Kidney tubule cell (primary cell): Measurements from ENCODE around the gene ATG101.

Source experiments
- DNase-seq: peaks from one replicate; pipeline ENCODE4 v3.0.0-alpha.2; 2018; ENCODE audit warnings: low spot score

Gene ATG101, protein sequence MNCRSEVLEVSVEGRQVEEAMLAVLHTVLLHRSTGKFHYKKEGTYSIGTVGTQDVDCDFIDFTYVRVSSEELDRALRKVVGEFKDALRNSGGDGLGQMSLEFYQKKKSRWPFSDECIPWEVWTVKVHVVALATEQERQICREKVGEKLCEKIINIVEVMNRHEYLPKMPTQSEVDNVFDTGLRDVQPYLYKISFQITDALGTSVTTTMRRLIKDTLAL

DNA sequence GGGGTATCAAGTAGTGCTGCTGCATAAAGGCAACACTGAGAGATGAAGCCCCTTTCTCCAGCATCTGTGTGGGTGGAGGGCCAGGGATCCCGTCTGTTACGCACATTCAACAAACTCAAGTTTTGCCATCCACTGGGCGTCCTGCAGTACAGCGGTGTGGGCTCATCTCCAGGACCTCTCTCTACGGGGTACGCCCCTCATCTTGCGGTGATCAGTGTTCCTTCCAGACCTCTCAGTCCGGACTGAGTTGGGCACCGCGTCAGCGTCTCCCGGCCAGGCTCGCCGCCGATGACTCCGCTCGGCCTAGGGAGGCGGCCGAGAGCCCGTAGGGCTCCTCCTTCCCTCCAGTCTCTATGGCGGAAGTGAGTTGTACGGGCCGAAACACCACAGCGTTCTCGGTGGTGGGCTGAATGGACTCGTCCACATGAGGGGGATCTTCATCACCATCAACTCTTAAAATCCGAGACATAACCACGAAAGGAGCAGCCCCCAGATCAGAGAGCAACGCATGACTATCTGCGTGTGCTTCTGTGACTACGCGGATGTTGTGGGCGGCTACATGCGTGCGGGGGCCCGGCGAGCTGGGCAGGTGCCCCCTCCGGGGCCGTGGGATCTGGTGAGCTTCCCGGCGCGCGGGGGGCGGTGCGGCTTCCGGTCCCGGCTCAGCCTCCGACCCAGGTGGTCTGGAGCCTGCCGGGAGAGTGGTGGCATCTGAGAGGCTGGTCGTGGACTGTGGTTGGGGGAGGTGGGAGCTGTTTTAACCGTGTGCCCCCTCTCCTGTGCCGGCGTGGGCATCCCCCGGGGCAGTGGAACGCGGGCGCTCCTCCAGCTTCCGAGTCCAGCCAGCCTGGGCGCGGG, at the start of gene ATG101:
ATG101 (plus strand) TSS at position 652 of the 858 bp plus-strand sequence. CDS start 3,673 bp downstream, outside the sequence.
- DNase-seq: peak; percentile 96

DNA sequence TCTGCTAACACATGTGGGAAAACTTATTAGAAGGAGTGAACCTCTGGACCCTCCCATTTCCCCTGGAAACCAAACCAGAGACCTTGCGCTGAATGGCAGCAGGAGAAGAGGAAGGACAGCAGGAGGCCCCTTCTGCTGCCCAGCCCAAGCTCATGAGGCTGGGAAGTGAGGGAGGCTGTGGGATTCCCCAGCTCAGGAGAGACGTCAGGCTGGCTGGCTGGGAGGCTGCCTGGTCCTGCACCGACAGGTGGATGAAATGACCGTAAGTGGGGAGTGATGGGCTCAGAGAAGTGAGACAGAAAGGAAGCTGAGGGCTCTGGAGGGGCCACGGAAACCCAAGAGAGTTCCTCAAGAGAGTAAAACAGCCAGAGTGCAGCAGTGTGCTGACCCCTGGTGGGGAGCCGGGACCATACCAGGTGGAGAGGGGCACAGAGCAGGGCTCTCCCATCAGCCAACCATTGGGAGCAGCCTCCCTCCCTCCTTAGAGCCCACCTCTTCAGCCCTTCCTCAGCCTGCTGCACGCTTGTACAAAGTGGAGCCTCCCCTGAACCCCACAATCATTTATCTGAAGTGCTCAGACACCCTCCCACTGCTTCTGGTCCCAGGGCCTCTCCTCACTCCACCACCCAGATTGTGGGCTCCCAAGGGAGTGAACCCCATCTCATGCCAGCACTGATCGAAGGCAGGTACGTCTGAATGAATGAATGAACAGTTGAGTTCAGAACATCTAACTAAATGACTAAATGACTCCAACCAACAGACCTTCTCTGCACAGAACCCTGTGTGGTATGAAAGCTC, 49.0 kb upstream of the ATG101 start:
- DNase-seq: peak; percentile 52

DNA sequence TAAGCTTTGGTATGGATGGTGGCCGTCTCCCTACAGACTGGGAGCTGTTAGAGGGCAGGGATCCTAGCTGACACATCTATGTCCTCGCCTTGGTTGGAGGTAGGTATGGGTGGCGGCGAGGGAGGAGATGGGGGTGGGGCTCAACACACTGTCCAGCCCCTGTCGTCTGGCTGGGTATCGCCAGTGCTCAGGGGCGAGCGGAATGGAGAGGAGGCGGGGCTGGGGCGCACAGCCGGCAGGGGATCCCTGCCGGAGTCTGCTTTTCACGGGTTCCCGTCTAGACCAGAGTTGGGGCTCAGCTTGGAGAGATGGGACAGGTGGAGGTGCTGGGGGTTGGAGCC, 47.0 kb upstream of the ATG101 start:
- DNase-seq: peak; percentile 57

DNA sequence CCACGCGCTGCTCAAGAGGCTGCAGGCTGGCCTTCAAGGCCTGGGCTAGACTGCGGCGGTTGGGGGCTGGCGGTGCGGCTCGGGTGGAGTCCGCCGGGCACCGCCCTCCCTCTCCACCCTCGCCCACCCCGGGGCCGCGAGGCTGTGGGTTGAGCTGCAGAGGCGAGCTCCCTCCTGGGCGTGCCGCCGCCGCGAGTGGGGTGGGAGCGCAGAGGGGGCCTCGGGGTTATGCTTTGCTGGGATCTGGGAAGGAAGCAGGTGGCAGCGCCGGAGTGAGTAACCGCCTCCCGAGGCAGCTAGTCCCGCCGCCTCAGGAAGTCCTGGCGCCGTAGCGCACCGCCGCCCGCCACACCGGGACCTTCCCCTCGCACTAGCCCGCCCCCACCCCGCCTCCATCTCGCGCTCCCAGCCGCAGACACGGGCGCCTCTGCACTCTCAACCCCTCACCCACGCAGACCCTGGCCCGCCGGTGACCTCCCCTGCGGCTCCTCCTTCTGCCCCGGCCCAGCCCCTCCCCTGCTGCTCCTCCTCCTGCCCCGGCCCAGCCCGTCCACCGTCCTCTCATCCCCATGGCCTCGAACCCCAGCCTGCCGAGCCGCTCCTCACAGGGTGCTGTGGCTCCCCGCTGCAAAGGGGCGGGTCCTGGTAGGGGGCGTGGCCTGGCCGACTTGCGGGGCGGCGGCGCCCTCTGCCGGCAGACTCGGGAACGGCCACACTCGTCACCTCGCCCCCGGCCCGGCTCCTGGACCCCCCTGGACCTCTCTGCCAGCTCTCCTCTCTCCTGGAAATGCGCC, 46.4 kb upstream of the ATG101 start:
- peak; percentile 88 for DNase-seq

DNA sequence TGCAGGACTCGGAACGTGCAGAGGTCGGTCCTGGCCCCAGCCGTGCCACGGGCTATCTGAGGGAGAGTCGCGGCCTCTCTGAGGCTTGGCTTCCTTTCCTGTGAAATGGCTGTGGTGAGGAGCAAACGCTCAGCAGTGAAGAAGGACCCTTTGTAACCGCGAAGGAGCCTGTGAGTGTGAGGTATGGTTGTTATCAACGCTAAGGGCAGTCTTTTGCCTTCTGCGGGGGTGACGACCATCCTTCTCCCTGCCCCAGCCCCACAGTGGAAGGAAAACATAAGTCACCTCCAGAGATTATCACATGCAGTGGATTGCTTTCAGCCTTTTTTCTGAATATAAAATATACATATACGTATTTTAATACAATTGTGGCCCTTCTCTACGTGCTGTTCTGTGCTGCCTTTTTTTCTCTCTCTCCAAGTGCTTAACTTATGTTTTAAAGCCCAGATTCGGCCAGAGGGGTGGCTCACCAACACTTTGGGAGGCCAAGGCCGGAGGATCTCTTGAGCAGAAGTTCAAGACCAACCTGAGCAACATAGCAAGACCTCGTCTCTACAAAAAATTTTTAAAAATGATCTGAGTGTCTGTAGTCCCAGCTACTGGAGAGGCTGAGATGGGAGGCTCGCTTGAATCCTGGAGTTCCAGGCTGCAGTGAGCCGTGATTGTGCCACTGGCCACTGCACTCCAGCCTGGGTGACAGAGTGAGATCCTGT, 45.6 kb upstream of the ATG101 start:
- no peak for DNase-seq

DNA sequence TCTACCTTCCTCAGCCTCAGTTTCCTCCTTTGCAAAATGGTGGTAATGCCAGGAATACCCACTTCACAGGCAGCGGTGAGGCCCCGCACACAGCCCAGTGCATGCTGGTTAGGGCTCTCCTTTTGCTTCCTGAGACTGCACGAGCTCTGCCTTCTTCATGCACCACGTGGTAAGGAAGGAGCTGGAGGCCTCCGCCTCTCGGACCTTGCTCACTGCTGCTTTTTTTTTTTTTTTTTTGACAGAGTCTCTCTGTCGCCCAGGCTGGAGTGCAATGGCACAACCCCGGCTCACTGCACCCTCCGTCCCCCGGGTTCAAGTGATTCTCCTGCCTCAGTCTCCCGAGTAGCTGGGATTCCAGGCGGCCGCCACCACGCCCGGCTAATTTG, 44.9 kb upstream of the ATG101 start:
- DNase-seq: peak; percentile 63

DNA sequence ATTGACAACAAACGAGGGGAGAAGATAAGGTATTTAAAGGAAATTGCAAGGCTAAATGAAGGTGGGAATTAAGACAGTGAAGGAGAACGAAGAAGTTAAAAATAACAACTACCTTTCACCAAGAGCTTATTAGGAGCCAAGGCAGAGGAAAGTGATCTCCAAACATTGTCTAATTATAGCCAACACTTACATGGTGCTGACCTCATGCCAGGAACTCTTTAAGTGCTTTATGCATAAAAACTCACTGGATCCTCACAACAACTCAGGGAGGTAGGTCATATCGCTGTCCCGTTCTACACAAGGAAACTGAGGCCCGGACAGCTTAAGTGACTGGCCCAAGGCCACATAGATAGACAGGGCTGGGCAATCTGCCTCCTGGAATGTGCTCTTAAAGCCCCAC, 43.5 kb upstream of the ATG101 start:
- no peak for DNase-seq

DNA sequence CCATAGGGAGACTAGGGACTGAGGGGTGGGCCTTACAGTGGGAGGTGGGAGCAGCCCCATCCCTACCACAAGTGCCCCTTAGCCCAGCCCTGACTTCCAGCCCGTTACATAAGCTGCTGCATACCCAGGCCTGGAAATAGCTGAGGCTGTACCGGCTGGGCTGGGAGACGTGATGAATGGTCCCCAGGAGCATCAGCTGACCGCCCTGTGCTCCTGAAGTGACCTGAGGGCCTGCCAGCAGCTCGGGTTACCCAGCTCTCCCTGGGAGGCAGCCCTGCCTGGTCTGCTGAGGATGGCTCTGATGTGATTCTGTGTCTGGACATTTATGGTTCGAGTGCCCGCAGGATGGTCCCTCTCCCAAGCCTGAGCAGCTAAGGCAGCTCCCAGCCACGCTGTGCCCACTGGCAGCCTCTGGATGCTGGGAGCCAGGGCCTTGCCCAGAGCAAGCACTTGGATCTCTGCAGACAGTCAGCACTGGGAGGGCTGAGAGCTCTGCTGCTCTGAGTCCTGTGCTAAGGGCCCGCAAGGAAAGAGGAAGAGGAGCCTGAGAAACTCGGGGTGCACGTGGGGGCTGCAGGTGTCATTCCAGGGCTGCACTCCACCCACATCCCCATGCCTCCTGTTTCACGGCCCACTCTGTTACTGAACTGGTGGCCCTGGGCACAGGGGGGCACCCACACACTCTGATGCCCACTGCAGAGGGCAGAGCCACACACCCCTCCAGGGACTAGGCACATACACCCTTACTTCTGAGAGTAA, 42.5 kb upstream of the ATG101 start:
- DNase-seq: no peak

DNA sequence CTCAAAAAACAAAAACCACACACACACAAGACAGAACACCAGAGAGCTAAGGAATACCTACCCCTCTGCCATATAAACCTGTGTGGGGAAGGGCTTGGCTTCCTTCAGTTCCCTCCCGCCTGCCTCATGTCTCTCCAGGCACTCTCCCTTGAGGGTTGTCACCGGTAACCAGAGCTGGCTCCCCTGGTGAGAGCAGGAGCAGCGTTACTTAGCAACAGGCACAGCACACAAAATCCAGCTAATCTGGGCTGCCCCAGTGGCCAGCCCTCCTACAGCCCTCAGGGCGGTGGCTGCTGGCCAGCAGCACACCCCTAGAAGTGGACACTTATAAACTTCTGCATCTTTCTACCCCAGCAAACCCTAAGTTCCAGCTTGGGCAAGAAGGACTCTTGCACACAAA, 40.1 kb upstream of the ATG101 start:
- peak; percentile 54 for DNase-seq

DNA sequence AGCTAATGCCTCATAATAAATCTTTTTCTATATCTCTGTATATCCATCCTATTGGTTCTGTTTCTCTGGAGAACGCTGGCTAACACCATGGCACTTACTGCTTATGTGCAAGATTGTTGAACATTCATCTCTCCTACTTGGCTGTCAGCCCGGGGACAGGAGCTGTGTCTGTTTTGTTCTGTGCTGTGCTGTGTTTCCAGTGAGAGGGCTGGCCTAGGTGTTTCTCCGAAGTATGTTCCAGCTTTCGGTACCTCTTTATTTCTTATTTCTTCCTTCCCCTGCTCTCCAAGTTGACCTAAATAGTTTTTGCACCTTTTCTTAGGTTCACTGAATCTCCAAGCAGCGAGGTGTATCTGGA, 37.4 kb upstream of the ATG101 start:
- peak; percentile 30 for DNase-seq

DNA sequence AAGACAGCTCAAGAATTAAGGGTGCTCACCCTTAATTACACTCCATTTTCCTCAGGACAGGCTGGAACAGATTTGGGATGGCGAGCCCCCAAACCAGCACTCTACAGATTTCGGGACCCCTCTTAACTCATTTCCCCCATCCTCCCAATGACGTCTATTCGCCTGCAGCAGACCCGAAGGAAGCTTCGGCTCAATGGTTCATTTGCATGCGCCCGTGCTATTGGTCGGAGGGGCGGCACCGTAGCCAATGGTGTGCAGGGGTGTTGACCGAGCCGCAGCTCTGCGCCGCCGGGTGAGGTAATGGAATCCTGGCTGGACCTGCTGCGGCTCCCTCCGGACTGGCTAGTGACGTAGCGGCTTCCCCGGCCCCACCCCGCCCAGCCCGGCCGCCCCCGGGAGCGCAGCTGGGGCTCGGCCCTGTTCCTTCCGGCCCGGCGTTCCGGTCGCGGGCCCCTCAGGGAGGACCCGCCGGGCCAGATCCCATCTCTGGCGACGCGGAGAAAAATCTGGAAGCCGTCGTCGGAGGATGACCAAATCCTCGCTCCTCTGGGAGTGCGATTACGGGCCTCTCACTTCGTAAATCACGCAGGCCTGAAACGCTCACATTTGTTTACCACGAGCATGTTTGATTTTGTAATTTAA, 36.9 kb upstream of the ATG101 start:
- DNase-seq: peak; percentile 96

DNA sequence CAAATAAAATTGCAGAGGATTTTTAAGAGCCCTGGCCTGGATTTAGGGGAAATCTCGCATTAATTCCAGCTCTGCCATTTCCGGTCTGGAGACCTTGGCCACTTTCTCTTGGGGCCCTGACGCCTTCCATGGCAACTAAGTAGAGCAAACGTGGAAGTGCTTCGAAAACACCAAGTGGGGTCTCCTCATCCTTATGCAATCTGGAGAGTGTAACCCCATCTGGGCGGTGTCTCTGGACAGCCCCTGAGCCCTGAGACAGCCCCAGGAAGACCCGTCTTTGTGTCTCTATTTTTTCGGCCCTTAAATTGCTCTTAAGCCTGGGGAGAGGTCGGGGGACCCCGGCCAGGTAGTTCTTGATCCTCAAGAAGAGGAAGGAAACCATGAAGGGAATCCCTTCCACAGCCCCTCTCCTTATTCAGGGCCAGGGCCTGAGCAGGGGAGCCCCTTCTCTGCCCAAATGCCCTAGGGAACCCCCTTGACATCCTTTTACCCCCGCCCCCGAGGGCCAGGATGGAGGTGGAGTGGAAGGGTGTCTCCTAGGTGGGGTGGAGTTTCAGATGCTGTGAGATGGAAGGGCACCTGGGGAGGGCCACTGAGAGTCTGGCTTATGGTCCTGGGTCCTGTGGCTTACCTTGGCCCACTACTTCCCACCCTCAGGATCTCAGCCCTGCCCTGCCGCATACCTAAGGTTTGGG, 36.2 kb upstream of the ATG101 start:
- DNase-seq: no peak

DNA sequence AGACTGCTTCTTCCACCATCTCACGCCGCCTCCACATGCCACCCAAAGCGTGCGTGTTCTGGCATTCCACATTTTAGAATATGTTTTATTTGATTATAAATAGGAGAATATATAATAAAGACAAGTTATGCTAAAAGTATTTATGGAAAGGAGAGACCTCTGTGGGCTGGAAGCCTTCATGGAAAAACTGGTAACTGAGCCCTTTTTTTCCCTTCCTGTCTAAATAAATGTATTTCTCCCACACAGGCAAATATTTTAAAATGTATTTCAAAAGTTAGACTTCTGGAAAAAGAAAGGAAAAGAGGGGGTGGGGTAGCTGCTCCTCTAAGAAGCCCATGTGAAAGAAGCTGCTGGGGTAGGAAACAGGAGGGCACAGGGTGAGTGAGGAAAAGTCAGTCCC, 34.6 kb upstream of the ATG101 start:
- no peak for DNase-seq

DNA sequence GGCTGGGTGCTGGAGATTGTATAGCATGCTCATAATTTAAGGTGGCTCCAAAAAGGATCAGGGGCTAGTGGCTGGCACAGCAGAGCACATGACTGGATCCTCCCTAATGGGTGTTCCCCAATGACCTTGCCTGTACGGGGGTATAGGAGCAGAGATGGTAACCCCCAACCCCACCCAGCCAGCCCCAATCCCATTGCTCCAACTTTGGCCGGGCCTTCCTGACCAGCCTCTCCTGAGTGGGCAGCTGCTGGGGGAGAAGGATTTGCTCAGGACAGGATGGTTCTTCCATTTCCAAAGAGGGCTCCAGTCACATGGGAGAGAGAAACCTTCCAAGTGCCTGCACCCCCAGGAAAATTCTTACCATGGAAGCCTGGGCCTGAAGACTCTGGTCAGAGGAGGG, 33.9 kb upstream of the ATG101 start:
- DNase-seq: no peak

DNA sequence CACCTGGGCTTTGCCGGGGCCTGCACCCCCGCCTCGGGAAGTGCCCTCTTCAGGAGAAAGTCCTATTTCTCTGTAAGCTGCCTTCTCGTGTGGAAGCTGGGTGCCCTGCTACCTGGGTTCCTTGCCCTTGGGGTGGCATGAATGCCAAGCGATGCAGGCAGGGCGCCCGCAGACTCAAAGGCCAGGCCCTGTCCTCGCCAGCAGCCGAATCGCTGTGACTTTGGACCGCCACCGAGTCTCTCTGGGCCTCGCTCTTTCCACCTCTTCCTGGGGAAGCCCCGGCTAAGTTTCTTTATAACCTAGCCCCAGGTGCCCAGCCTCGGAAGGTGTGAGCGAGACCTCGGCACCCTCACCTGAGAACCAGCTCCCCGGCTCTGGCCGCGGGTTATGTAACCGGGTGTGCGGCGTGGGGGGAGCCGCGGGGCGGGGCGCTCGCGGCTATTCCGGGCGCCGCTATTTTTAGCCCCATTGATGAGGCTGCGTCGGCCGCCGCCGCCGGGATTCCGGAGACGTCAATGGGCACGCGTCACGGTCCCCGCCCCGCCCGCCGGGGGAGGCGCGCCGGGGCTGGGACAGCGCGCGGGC, 33.1 kb upstream of the ATG101 start:
- peak; percentile 76 for DNase-seq

DNA sequence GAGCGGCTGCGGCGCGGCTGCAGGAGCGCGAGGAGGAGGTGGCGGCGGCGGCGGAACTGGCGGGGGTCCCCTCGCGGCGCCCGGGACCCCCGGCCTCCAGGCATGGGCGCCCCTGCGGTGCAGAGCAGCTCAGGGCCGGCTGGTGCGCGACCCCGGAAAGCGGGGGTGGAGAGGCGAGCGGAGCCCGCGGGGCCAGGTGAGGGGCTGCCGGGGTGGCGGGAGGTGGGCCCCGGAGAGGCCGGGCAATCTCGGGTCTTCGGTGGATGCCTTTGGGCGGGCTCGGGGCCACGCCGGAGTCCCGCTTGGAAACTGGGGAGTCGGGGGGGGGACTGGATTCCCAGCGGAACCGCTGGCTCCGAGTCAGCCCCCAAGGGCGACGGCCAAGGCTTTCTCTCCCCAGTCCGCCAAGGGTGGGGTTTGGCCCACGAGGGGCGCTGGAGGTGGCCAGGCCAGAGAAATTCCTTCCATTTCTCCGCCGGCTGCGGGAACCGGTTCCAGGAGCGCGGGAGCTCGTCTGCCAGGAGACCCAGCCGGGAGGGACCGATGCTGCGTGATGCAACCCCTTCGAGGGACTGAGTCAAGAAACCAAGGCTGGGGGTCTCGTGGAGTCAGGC, 32.4 kb upstream of the ATG101 start:
- peak; percentile 27 for DNase-seq

DNA sequence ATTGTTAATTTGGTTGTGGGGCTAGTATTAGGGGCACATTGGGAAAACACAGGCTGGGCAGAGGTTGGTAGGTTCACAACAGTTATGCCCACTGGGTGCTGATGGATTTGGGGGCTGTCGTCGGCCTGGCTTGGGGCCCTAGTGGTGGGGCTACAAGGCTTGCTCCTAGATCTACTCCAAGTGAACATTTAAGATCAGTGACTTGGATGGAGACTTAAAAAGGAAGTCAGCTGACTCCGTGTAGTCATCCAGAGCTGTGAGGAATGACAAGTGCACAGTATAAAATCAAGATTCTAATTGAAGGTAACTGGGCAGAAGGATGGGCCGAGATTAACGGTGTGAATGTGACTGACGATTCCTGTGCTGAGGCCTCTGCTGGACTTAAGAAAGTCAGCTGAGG, 31.3 kb upstream of the ATG101 start:
- DNase-seq: no peak

DNA sequence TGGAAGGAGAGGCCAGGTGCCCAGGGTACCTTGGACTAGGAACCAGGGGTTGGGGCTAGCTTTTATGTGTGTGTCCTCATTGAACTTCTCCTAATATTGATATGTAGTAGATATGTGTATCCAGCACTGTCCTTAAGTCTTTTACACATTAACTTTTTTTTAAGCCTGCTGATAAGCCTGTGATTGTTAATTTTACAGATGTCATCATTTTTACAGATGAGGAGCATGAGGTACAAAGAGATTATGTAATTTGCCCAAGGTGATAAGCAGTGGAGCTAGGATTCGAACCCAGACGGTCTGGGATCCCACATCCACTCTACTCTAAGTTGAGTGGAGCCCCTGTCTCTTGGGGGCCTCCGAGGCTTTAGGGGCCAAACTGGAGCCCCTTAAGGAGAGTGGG, 28.7 kb upstream of the ATG101 start:
- DNase-seq: no peak

DNA sequence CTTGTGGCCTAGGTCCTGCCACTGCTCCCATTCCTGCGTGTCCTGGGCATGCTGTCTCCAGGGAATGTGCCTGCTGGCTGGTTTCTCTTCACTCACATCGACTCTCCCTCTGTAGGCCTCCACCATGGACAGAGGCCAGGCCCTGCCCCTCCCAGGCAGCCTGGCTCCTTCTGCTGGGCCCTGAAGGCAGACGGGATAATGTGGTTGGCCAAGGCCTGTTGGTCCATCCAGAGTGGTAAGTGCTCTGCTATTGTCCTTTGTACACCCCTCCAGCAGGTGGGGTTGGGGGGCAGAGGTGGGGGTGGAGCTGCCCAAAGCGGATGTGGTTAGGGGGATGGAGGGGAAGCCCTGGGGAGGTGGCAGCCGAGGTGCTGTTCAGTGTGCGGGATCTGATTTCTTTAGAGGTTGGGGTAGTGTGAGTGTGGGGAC, 28.1 kb upstream of the ATG101 start:
- no peak for DNase-seq
